Suppressor macrophage treated with lipopolysaccharide for 1 hour (primary cell): Measurements from ENCODE around the gene SPATA31D4.

Source experiments
- DNase-seq, 3 donors: peaks; one replicate each; pipeline ENCODE4 v3.0.0-alpha.2; 2020 to 2022

Gene SPATA31D4

DNA sequence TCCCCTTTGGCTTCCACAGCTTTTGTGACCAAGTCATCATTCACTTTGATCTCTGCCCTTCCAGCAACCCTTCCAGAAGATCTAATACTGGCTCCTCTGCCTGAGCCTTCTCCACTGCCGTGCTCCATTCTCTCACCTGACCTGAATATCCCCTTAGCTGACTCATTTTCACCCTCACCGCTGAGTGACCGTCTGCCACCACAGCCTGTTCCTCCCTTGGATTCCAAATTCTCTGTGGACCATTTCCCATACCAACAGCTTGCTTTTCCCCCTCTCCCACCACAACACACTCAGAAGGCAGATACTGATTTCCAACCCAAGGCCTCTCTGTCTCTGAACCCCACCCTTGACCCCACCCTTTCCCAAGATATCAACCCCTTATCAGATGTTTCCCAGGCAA lies 39.8 kb downstream of the SPATA31D4 start:
- DNase-seq, result no peak

DNA sequence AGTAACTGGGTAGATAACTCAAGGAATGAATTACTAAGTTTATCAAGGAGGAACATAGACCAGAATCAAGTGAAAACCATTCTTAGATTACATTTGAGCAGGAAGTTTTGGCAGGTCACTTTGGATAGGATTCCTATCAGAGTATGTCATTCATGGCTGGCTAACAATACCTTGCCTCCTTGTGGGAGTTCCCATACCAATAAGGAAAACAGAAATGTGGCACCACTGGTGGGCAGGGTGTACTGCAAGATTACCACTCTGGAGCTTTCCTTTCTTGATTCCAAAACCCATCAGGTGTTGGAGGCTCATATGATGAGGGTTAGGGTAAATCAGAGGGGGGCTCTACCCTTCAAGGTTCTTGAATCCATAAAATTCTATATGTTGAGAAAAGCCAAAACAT lies 41.7 kb downstream of the SPATA31D4 start:
- DNase-seq, result no peak

DNA sequence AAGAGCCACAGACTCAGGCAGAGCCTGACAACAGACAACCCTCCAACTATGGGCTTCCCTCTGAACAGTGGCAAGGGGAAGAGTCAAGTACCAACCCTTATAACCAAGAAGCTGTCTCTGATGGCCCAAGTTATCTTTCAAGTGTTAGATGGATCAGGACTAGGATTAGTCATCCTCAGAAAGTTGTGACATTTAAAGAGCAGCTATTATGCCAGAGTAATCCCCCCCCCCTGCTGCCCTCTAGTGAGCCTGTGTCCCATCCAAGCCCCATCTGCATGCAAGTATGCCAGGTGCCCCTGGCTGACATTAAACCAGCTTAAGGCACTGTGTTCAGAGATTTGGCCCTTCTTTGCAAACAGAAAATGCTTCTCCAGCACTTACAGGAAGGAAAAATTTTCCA lies 43.5 kb downstream of the SPATA31D4 start:
- DNase-seq, result no peak

DNA sequence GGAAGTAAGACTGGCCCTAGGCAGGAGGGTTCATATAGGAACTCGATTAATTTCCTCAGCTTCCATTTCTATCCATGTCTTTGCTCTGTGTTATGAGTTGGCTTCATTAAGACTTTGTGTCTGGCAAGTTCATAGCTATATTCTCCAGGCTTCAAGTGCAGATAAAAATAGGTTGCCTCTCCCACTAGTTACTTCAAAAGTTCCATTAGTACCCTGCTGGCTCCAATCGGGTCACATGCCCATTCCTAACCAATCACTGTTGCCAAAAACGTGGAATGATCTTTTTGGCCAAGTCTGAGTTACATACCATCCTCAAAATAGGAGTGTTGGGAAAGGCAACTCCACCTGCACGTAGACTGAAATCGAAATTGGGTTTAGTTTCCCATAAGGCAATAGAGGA lies 46.5 kb downstream of the SPATA31D4 start:
- DNase-seq, result no peak

DNA sequence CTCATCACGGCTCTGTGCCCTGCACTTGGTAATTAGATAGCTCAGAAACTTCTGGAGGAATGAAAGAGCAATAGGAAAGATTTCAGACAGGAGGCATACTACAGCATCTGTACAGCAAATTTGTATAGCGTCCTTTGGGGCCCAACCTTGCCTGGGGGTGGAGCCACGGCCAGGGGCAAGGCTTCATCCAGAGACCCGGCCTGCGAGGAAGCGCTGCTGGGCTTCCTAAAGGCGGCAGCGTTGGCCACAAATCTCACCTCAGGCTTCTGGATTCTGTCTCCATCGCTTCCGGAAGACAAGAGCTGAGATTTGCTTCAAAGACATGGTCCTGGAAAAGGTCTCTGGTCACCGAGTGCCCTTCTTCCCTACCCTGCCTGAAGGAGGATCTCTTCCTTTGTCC lies 48.1 kb downstream of the SPATA31D4 start:
- DNase-seq, result no peak

DNA sequence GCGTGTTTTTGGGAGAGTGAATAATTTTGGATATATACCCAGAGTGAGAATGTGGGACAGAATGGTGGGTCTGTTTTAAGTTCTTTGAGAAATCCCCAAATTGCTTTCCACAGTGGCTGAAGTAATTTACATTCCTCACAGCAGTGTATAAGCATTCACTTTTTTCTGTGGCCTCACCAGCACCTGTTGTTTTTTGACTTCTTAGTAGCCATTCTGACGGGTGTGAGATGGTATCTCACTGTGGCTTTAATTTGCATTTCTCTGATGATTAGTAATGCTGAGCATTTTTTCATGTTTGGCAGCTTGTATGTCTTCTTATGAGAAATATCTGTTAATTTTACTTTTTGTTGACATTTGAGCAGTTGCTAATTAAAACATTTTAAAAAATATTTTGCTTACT lies 51.0 kb downstream of the SPATA31D4 start:
- no peak for DNase-seq

DNA sequence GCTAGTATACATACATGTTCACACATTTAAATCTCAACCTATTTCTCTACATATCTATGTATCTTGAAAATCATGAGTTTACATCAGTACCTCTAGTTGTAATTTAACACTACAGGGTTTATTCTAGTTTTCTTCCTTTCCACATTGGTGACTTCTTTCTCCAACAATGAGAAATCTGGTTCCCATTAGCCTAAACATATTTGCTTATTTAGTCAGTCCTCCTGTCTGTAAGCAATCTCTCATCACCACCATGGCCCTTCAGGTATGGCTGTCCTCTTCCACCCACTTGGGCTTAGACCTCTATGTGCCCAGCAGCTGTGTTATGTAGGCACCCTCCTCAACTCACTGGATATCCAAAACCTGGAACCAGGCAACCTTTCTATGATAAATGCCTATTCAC lies 52.3 kb downstream of the SPATA31D4 start:
- no peak for DNase-seq

DNA sequence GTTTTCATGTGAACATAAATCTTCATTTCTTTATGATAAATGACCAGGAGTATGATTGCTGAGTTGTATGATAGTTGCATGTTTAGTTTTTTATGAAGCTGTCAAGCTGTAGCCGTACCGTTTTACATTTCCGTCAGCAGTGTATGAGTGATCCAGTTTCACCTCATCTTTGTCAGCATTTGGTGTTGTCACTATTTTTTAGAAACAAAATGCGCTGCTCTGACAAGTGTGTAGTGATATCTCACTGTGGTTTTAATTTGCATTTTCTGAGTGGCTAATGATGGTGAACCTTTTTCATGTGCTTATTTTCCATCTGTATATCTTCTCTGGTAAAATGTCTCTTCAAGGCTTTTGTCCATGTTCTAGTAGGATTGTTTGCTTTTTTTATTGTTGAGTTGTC lies 53.7 kb downstream of the SPATA31D4 start:
- no peak for DNase-seq
